Measurements from ENCODE around the gene ANAPC13. TPM values are rescaled to one million over a fixed set of nuclear protein-coding genes. Genes with fewer than 3 reads are reported as not detected.

ANAPC13 gene
- total RNA-seq, 1 donor from 2014 or later = 71.8 TPM

DNA sequence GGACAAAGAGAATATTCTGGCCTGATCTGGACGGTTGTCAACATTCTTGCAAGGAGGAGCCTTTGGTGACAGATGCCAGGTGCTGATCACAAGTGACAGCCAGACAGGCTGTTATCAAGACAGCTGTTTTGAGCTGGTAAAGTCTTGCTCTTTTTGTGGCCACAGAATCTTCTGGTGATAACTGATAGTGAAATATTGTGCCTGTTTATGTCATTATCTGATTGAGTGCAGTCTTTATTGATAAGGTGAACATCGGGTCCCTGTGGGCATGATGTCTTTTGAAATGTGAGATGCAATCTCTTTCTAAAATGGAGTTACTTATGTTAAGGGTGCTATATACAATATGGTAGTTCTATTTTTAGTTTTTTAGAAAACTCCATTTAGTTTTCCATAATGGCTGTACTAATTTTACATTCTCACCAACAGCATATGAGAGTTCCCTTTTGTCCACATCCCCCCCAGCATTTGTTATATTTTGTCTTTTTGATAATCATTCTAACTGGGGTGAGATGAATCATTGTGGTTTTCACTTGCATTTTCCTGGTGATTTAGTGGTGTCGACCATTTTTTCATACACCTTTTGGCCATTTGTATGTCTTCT is 10.8 kb upstream of the ANAPC13 start:
- H3K9me3 Mint-ChIP-seq = peaks cover 7% of the 10 kb centered on the region
- H3K4me3 Mint-ChIP-seq = no peak overlapping the region
- TF ChIP-seq, protein P1, sequence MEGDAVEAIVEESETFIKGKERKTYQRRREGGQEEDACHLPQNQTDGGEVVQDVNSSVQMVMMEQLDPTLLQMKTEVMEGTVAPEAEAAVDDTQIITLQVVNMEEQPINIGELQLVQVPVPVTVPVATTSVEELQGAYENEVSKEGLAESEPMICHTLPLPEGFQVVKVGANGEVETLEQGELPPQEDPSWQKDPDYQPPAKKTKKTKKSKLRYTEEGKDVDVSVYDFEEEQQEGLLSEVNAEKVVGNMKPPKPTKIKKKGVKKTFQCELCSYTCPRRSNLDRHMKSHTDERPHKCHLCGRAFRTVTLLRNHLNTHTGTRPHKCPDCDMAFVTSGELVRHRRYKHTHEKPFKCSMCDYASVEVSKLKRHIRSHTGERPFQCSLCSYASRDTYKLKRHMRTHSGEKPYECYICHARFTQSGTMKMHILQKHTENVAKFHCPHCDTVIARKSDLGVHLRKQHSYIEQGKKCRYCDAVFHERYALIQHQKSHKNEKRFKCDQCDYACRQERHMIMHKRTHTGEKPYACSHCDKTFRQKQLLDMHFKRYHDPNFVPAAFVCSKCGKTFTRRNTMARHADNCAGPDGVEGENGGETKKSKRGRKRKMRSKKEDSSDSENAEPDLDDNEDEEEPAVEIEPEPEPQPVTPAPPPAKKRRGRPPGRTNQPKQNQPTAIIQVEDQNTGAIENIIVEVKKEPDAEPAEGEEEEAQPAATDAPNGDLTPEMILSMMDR (conservative IDR thresholded peaks at IDR 0.05) = no peak
- H3K36me3 Mint-ChIP-seq (ENCODE audit: low read depth) = peaks cover 56% of the 10 kb centered on the region
- H3K27ac Mint-ChIP-seq (ENCODE audit: unreplicated experiment) = no peak overlapping the region
- peaks cover 16% of the 10 kb centered on the region for H3K4me1 Mint-ChIP-seq
- no peak for DNase-seq (ENCODE audit: low read depth, low spot score)
- no peaks in the 10 kb centered on the region for H3K27me3 Mint-ChIP-seq (ENCODE audit: low read depth)

DNA sequence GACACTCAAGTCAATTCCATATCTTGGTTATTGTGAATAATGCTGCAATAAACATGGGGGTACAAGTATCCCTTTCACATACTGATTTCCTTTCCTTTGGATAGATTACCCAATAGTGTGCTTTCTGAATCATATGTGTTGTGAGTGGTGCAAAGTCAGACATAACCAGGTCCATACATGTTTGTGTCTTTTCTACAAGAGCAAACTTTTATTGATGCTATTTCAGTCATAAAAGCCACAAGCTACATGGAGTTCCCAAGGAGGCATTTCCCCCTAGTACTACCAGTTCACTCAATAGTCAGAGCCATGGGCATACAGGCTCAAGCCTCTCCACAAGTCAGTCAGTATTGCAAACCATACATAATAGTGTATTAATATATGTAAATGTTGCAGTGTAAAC is 10.2 kb upstream of the ANAPC13 start:
- Mint-ChIP-seq H3K4me1 (peaks cover 16% of the 10 kb centered on the region), H3K4me3 (no peak overlapping the region), H3K27ac (ENCODE audit: unreplicated experiment) (no peak overlapping the region), H3K27me3 (ENCODE audit: low read depth) (no peaks in the 10 kb centered on the region), H3K36me3 (ENCODE audit: low read depth) (peaks cover 50% of the 10 kb centered on the region), H3K9me3 (peaks cover 5% of the 10 kb centered on the region)
- TF ChIP-seq, protein P1 (conservative IDR thresholded peaks at IDR 0.05) = no peak
- no peak for DNase-seq (ENCODE audit: low read depth, low spot score)

DNA sequence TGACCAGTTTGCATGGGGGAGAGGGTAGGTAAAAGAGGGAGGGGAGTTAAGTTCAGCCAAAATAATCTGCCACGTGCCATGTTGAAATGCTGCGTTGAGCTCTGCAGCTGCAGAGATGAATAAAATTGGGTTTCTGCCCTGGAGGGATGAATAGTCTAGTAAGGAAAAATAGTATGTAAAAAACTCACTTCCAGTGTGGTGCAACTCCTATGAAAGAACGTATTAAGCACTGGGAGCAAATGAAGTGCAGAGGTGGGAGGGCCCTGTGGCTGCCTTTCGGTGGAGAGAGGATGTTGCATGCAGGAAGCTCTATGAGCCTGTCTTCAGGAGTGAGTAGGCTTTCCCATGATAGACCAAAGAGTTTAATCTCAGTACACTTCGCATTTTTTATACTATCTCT is 8.7 kb upstream of the ANAPC13 start:
- peaks cover 43% of the 10 kb centered on the region for H3K36me3 Mint-ChIP-seq (ENCODE audit: low read depth)
- H3K27me3 Mint-ChIP-seq (ENCODE audit: low read depth) = no peaks in the 10 kb centered on the region
- no peak for DNase-seq (ENCODE audit: low read depth, low spot score)
- TF ChIP-seq, protein P1 (conservative IDR thresholded peaks at IDR 0.05) = no peak
- peaks cover 4% of the 10 kb centered on the region for H3K9me3 Mint-ChIP-seq
- peaks cover 16% of the 10 kb centered on the region for H3K4me1 Mint-ChIP-seq
- H3K27ac Mint-ChIP-seq (ENCODE audit: unreplicated experiment) = no peak overlapping the region
- no peak overlapping the region for H3K4me3 Mint-ChIP-seq

- Mint-ChIP-seq H3K27me3 (ENCODE audit: low read depth) (no peaks in the 10 kb centered on the region), H3K36me3 (ENCODE audit: low read depth) (peaks cover 8% of the 10 kb centered on the region), H3K4me1 (peaks cover 28% of the 10 kb centered on the region), H3K9me3 (peaks cover 4% of the 10 kb centered on the region), H3K4me3 (peak overlapping the region; percentile 96), H3K27ac (ENCODE audit: unreplicated experiment) (peak overlapping the region; percentile 9)
- DNase-seq (ENCODE audit: low read depth, low spot score) = no peak
- TF ChIP-seq, protein P1 (conservative IDR thresholded peaks at IDR 0.05) = no peak
Measured at GRCh38 chr3:134487406-134487805, 1.6 kb upstream of the ANAPC13 start.

GRCh38 chr3:134486577-134487041 is 824 bp upstream of the ANAPC13 start:
- Mint-ChIP-seq H3K9me3 (peaks cover 4% of the 10 kb centered on the region), H3K27me3 (ENCODE audit: low read depth) (no peaks in the 10 kb centered on the region), H3K36me3 (ENCODE audit: low read depth) (peaks cover 8% of the 10 kb centered on the region), H3K4me1 (peaks cover 28% of the 10 kb centered on the region), H3K4me3 (peak overlapping the region; percentile 96), H3K27ac (ENCODE audit: unreplicated experiment) (peak overlapping the region; percentile 97)
- TF ChIP-seq, protein P1 (conservative IDR thresholded peaks at IDR 0.05) = no peak
- DNase-seq (ENCODE audit: low read depth, low spot score) = no peak
